Endothelial cell of umbilical vein (primary cell): ENCODE data around the gene URM1. TPM values are rescaled to one million over a fixed set of nuclear protein-coding genes. Genes with fewer than 3 reads are reported as not detected.

Experiments used
- BruUV-seq: library from RNA; stranded (reverse); fragments of 400-500 nt; replicated peaks from 2 replicates; lab custom pipeline; 2021; lab: Mats Ljungman, UMichigan
- CTCF ChIA-PET: fragments of 300-600, 350-600 bp; sonication (Branson Sonifier 250); formaldehyde crosslinking; loops from one replicate; lab custom pipeline; 2021; ENCODE audit warnings: antibody characterized with exemption, inconsistent platforms; lab: Charles Lee
- POLR2A ChIA-PET: fragments of 300-600, 350-600 bp; sonication (Branson Sonifier 250); formaldehyde crosslinking; loops from one replicate; lab custom pipeline; 2021; ENCODE audit warnings: antibody characterized with exemption, inconsistent platforms; lab: Charles Lee
- DNase-seq: peaks from one replicate; pipeline ENCODE4 v3.0.0-alpha.2; 2011; ENCODE audit warnings: low read depth, low spot score
- FAIRE-seq: peaks from 2 replicates; lab custom pipeline; 2011; peaks lifted over from hg19 to GRCh38; lab: Jason Lieb, UNC
- H2AFZ ChIP-seq: 2 replicates; pipeline ENCODE4 v1.6.0; 2012; ENCODE audit warnings: low read depth, low read length, control low read depth, inconsistent platforms
- H3K27ac ChIP-seq: 2 replicates; pipeline ENCODE4 v1.5.1; 2011; ENCODE audit warnings: low read depth, mild to moderate bottlenecking, control low read depth, low read length, moderate library complexity; ENCODE audit not compliant: insufficient read depth
- H3K27me3 ChIP-seq, 2 experiments: 2 replicates each; pipeline versions ENCODE4 v1.6.0 to v1.6.1; 2011; ENCODE audit warnings: low read length in 2 of 2, mixed read lengths in 1 of 2; ENCODE audit not compliant: control insufficient read depth in 2 of 2, insufficient read depth in 2 of 2
- H3K36me3 ChIP-seq, 2 experiments: 2 replicates in 1 of 2; 3 replicates in 1 of 2; pipeline ENCODE4 v1.5.1; 2011; ENCODE audit warnings: low read length in 2 of 2, mild to moderate bottlenecking in 1 of 2, moderate library complexity in 1 of 2; ENCODE audit not compliant: control insufficient read depth in 2 of 2, insufficient read depth in 2 of 2; ENCODE audit errors: extremely low read depth in 1 of 2
- H3K4me1 ChIP-seq: 3 replicates; pipeline ENCODE4 v1.5.1; 2011; ENCODE audit warnings: mild to moderate bottlenecking, low read length; ENCODE audit not compliant: control insufficient read depth, insufficient read depth; ENCODE audit errors: extremely low read depth
- H3K4me2 ChIP-seq: 2 replicates; pipeline ENCODE4 v1.6.1; 2011; ENCODE audit warnings: low read length, control low read depth, mixed read lengths; ENCODE audit not compliant: insufficient read depth
- H3K4me3 ChIP-seq, 3 experiments: fragments of 200-600 bp in 1 of 3; sonication (generic), shearing (Covaris generic) in 1 of 3; replicated peaks in 1 of 3; 2 replicates each; pipeline ENCODE4 v1.5.1; 2011 to 2016; ENCODE audit warnings: control low read depth in 3 of 3, low read length in 3 of 3, mild to moderate bottlenecking in 2 of 3, inconsistent platforms in 1 of 3, low read depth in 1 of 3, moderate library complexity in 1 of 3; ENCODE audit not compliant: insufficient read depth in 1 of 3
- H3K79me2 ChIP-seq: 2 replicates; pipeline ENCODE4 v1.6.0; 2012; ENCODE audit warnings: low read length, inconsistent platforms; ENCODE audit not compliant: control insufficient read depth, insufficient read depth
- H3K9ac ChIP-seq: replicated peaks from 2 replicates; pipeline ENCODE3; 2011; ENCODE audit warnings: low read length, control low read depth; ENCODE audit not compliant: insufficient read depth; ENCODE audit errors: extremely low read depth
- H3K9me1 ChIP-seq: replicated peaks from 3 replicates; pipeline ENCODE4 v1.6.0; 2011; ENCODE audit warnings: mild to moderate bottlenecking, low read length; ENCODE audit not compliant: control insufficient read depth, insufficient read depth; ENCODE audit errors: extremely low read depth
- H3K9me3 ChIP-seq: replicated peaks from 2 replicates; pipeline ENCODE4 v1.5.1; 2012; ENCODE audit warnings: low read length, inconsistent platforms; ENCODE audit not compliant: control insufficient read depth, insufficient read depth
- H4K20me1 ChIP-seq: replicated peaks from 2 replicates; pipeline ENCODE3; 2011; ENCODE audit warnings: mild to moderate bottlenecking, low read length; ENCODE audit not compliant: control insufficient read depth, insufficient read depth; ENCODE audit errors: extremely low read depth
- EZH2 ChIP-seq: IDR thresholded peaks from 2 replicates; pipeline ENCODE4 v1.6.1; 2012; ENCODE audit warnings: borderline replicate concordance, low read depth, mild to moderate bottlenecking, moderate library complexity, low read length, inconsistent platforms; ENCODE audit not compliant: severe bottlenecking
- FOS ChIP-seq: IDR thresholded peaks from 2 replicates; pipeline ENCODE4 v1.6.1; 2011; ENCODE audit warnings: mild to moderate bottlenecking, low read length, moderate library complexity, borderline replicate concordance; ENCODE audit not compliant: insufficient read depth
- GATA2 ChIP-seq: IDR thresholded peaks from 2 replicates; pipeline ENCODE4 v1.7.0; 2011; ENCODE audit warnings: low read depth, mild to moderate bottlenecking, moderate library complexity, mixed read lengths, low read length; ENCODE audit not compliant: insufficient read length, insufficient read depth
- JUN ChIP-seq: IDR thresholded peaks from 2 replicates; pipeline ENCODE4 v1.6.1; 2011; ENCODE audit warnings: borderline replicate concordance, low read depth; ENCODE audit not compliant: insufficient read length, insufficient read depth
- MYC ChIP-seq: IDR thresholded peaks from one replicate; pipeline ENCODE4 v1.6.1; 2011; ENCODE audit warnings: mild to moderate bottlenecking, low read depth, low read length
- POLR2A ChIP-seq: IDR thresholded peaks from 2 replicates; pipeline ENCODE4 v1.6.1; 2012; ENCODE audit warnings: low read depth, mild to moderate bottlenecking, control low read depth, low read length
- POLR2AphosphoS5 ChIP-seq: IDR thresholded peaks from 2 replicates; pipeline ENCODE4 v1.6.1; 2012; ENCODE audit warnings: low read depth, mild to moderate bottlenecking, control low read depth, low read length, moderate library complexity; ENCODE audit not compliant: insufficient read depth
- dilution Hi-C: fragments of 300-500 bp; cut with MboI; formaldehyde crosslinking; loops from one replicate; pipeline ENCODE4 v1.15.0; 2019; ENCODE audit warnings: low sequenced_read_pairs; ENCODE audit not compliant: extremely low pct_ligation_motif_present
- intact Hi-C: fragments of 100-400 bp; cut with micrococcal nuclease; formaldehyde crosslinking; loops from one replicate; pipeline ENCODE4 v1.10.0; 2022
- polyA plus RNA-seq, 4 experiments: library from polyadenylated mRNA; depleted of rRNA in 3 of 4; stranded (reverse) in 3 of 4; unstranded in 1 of 4; fragments of >200 nt; gene quantifications; 2 replicates each; pipeline versions ENCODE4 v1.2.1 to v1.2.3, GENCODE V29; 2011 to 2012; ENCODE audit warnings: missing spikeins in 1 of 4
- total RNA-seq: library from RNA; stranded (reverse); gene quantifications from 2 replicates; pipeline ENCODE4 v1.2.3, GENCODE V29; 2021
- TF ChIP-seq, protein P1 (sequence below): IDR thresholded peaks from 2 replicates; pipeline ENCODE4 v1.6.1; 2011; ENCODE audit not compliant: insufficient read depth, insufficient read length
- TF ChIP-seq, protein P2 (sequence below), 2 donors: IDR thresholded peaks; 1 replicate in 1 of 2; 2 replicates in 1 of 2; pipeline ENCODE4 v1.5.1; 2011; ENCODE audit warnings: low read length in 2 of 2, mild to moderate bottlenecking in 2 of 2, moderate library complexity in 2 of 2, control low read depth in 1 of 2, inconsistent platforms in 1 of 2, low read depth in 1 of 2; ENCODE audit not compliant: insufficient read depth in 1 of 2; ENCODE audit errors: extremely low read depth in 1 of 2

URM1 gene
- total and polyA plus RNA-seq, 2 donors (not counting 3 experiments of a cell fraction or from before 2014, with no cell fraction given): 86.5 to 100 TPM

DNA sequence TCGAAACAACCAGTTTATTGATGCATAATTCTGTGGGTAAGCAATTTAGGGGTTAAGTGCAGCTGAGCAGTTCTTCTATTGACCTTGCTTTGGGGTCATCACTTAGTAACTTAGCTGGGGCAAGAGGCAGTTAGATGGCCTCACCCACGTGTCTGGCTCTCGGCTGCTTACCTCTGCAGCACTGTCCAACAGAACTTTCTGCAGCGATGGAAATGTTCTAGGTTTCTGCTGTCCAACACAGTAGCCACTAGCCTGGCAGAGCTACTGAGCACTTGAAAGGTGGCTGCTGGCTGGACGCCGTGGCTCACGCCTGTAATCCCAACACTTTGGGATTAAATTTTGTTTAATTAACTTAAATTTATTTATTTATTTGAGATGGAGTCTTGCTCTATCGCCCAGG, 13.1 kb upstream of the URM1 start:
- H4K20me1 ChIP-seq: no peaks in the 10 kb centered on the region
- FAIRE-seq: no peak
- peaks cover 4 to 17% of the 10 kb centered on the region in 2 experiments for H3K36me3 ChIP-seq
- no peaks in the 10 kb centered on the region for H3K27me3 ChIP-seq
- H3K4me3 ChIP-seq: no peak overlapping the region
- H3K4me2 ChIP-seq: no peak overlapping the region
- H3K9ac ChIP-seq: no peak overlapping the region
- H3K4me1 ChIP-seq: peaks cover 11% of the 10 kb centered on the region
- no peak overlapping the region for H3K27ac ChIP-seq
- H3K79me2 ChIP-seq: no peaks in the 10 kb centered on the region
- no TSS peak for BruUV-seq
- ChIA-PET CTCF (interaction anchor here (1.4 to 1.9 kb wide), 2 partner anchors 13 to 17 kb away, joined by 3 to 9 read pairs; partner anchors contain the start of gene URM1), POLR2A (no interaction called here)
- H2AFZ ChIP-seq: no peak overlapping the region
- dilution Hi-C loops: no loop called here
- no peak for DNase-seq
- H3K9me3 ChIP-seq: no peaks in the 10 kb centered on the region
- H3K9me1 ChIP-seq: no peaks in the 10 kb centered on the region
- intact Hi-C loops: no loop called here
- no peak for TF ChIP-seq FOS
- TF ChIP-seq POLR2AphosphoS5: no peak
- no peak for TF ChIP-seq POLR2A
- TF ChIP-seq, protein P1, sequence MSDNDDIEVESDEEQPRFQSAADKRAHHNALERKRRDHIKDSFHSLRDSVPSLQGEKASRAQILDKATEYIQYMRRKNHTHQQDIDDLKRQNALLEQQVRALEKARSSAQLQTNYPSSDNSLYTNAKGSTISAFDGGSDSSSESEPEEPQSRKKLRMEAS: no peak

DNA sequence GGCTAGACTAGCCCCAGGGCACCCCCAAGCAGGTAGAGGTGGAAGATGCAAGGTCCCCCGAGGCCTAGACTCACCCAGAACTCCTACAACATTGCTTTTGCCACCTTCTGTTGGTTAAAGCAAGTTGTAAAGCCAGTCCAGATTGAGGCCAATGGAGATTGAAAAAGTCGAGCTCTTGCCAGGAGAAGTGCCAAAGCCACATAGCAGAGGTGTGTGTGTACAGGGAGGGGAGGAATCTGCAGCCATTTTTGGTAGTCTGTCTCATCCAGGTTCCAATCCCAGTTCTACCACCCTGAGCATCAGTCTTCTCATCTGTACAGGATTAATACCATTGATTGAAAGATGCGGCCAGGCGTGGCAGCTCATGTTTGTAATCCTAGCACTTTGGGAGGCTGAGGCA, 12.3 kb upstream of the URM1 start:
- no peaks in the 10 kb centered on the region for H3K9me1 ChIP-seq
- no peak for TF ChIP-seq GATA2
- TF ChIP-seq, protein P1: no peak
- no peak for TF ChIP-seq FOS
- TF ChIP-seq MYC: no peak
- TF ChIP-seq, protein P2, sequence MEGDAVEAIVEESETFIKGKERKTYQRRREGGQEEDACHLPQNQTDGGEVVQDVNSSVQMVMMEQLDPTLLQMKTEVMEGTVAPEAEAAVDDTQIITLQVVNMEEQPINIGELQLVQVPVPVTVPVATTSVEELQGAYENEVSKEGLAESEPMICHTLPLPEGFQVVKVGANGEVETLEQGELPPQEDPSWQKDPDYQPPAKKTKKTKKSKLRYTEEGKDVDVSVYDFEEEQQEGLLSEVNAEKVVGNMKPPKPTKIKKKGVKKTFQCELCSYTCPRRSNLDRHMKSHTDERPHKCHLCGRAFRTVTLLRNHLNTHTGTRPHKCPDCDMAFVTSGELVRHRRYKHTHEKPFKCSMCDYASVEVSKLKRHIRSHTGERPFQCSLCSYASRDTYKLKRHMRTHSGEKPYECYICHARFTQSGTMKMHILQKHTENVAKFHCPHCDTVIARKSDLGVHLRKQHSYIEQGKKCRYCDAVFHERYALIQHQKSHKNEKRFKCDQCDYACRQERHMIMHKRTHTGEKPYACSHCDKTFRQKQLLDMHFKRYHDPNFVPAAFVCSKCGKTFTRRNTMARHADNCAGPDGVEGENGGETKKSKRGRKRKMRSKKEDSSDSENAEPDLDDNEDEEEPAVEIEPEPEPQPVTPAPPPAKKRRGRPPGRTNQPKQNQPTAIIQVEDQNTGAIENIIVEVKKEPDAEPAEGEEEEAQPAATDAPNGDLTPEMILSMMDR (IDR thresholded peaks at IDR 0.05; ENCODE audit: extremely low read depth in 1 of 2, insufficient read depth in 1 of 2, low read depth in 1 of 2, low read length in 2 of 2): no peak
- no peak for TF ChIP-seq EZH2
- TF ChIP-seq JUN: no peak
- H3K36me3 ChIP-seq: peaks cover 4 to 14% of the 10 kb centered on the region in 2 experiments
- no peak for DNase-seq
- no peak overlapping the region for H3K4me2 ChIP-seq
- H3K27me3 ChIP-seq: no peaks in the 10 kb centered on the region
- H3K9me3 ChIP-seq: no peaks in the 10 kb centered on the region
- peak; percentile 35 for FAIRE-seq
- POLR2A ChIA-PET: no interaction called here
- H3K4me1 ChIP-seq: peaks cover 11% of the 10 kb centered on the region
- H3K79me2 ChIP-seq: no peaks in the 10 kb centered on the region
- intact Hi-C loops (no loop called here), dilution Hi-C loops (no loop called here)
- H3K4me3 ChIP-seq: no peak overlapping the region
- BruUV-seq: no TSS peak
- H2AFZ ChIP-seq: no peak overlapping the region
- no peaks in the 10 kb centered on the region for H4K20me1 ChIP-seq
- no peak overlapping the region for H3K9ac ChIP-seq
- CTCF ChIA-PET: interaction anchor here (1.9 kb wide), 1 partner anchor 17 kb away, joined by 9 read pairs; no protein-coding TSS in a partner anchor
- H3K27ac ChIP-seq: no peak overlapping the region
